Activated CD8-positive, alpha-beta T cell treated with anti-CD3 and anti-CD28 coated beads, Interleukin-2, amount 10 ng/mL, durations not matched to agents 7 days and 5 days (primary cell): ENCODE data around the gene GPR50. TPM values are rescaled to one million over a fixed set of nuclear protein-coding genes. Genes with fewer than 3 reads are reported as not detected.
A peak's percentile ranks its signal among the peaks of the same experiment; 100 is the strongest.

Source experiments
- ATAC-seq: fragments of 150-1000 bp; cut with Tn5 transposase; one replicate; pipeline ENCODE4 v1.10.0; 2021; ENCODE audit warnings: moderate library complexity
- CTCF ChIA-PET: fragments of 350-600 bp; sonication (Branson Sonifier 250); formaldehyde crosslinking; loops from one replicate; lab custom pipeline; 2021; ENCODE audit warnings: antibody characterized with exemption; lab: Charles Lee
- POLR2A ChIA-PET: fragments of 350-600 bp; sonication (Branson Sonifier 250); formaldehyde crosslinking; loops from one replicate; lab custom pipeline; 2021; ENCODE audit warnings: antibody characterized with exemption; lab: Charles Lee
- DNase-seq: peaks from one replicate; pipeline ENCODE4 v3.0.0-alpha.2; 2020
- H3K27ac Mint-ChIP-seq: one replicate; pipeline ENCODE4 v1.8.0; 2021; ENCODE audit warnings: mild to moderate bottlenecking, mixed read lengths
- H3K27me3 Mint-ChIP-seq: one replicate; pipeline ENCODE4 v1.8.0; 2021; ENCODE audit warnings: low read depth, mixed read lengths
- H3K36me3 Mint-ChIP-seq: one replicate; pipeline ENCODE4 v1.8.0; 2021; ENCODE audit warnings: low read depth, mixed read lengths
- H3K4me1 Mint-ChIP-seq: one replicate; pipeline ENCODE4 v1.8.0; 2021; ENCODE audit warnings: low read depth, mixed read lengths
- H3K4me3 Mint-ChIP-seq: one replicate; pipeline ENCODE4 v1.8.0; 2021; ENCODE audit warnings: mild to moderate bottlenecking, mixed read lengths
- H3K9me3 Mint-ChIP-seq: one replicate; pipeline ENCODE4 v1.8.0; 2022; ENCODE audit warnings: mixed read lengths; ENCODE audit not compliant: insufficient read depth
- total RNA-seq, 2 experiments: library from RNA; stranded (reverse); gene quantifications; one replicate each; pipeline ENCODE4 v1.2.3, GENCODE V29; 2021

GPR50 gene
- not detected for total RNA-seq

DNA sequence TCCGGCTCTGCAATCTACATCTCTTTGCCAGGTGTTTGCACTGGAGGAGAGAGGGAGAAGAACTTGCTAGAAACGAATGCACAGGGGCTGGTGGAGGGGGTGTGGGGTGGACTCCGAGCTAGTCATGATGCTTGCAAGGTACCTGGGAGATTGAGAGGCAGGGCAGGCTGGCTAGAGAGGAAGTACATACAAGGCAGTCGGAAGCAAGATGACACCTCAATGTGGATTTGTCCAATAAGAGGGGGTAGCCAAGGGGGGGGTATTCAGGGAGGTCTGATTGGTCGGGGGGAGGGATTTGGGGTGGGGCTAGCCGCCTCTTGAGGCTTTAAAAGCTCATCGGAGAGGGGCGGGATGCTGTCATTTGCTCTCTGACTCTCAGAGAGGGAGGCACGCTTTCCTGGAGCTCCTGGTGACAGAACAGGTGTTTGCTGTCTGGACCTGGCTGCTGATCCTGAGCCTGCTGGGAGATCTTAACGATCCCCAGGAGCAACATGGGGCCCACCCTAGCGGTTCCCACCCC is at the start of gene GPR50:
Gene GPR50 (plus strand): TSS at position 354 of the 520 bp plus-strand sequence. CDS start 138 bp downstream, at position 492.
- H3K9me3 Mint-ChIP-seq = no peaks in the 10 kb centered on the region
- peaks cover 6% of the 10 kb centered on the region for H3K4me1 Mint-ChIP-seq
- ChIA-PET POLR2A (interaction anchor here (0.5 to 0.6 kb wide), 2 partner anchors 217 to 240 kb away, joined by 3 read pairs; no protein-coding TSS in a partner anchor), CTCF (no interaction called here)
- H3K27me3 Mint-ChIP-seq = peaks cover 51% of the 10 kb centered on the region
- ATAC-seq = no peak
- H3K36me3 Mint-ChIP-seq = no peaks in the 10 kb centered on the region
- DNase-seq = no peak
- no peak within 1 kb of the TSS for H3K4me3 Mint-ChIP-seq
- no peak within 1 kb of the TSS for H3K27ac Mint-ChIP-seq

DNA sequence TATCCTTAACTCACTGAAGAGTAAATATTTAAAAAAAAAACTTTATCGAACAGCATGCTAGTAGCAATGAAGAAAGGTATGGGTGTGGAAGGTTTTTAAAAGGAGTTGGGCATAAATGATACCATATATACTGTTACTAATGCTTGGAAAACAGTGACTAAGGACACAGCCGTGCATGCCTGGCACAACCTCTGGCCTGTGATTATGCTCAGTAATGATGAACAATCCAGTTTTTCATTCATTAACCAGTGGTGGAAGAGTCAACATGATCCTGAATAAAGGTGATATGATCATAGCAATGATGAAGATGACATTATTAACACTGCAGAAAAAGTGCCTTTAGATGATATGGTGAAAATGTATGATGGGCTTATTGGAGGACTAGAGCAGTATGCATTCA is 43.9 kb upstream of the GPR50 start:
- Mint-ChIP-seq H3K4me1 (no peaks in the 10 kb centered on the region), H3K36me3 (no peaks in the 10 kb centered on the region), H3K9me3 (no peaks in the 10 kb centered on the region), H3K4me3 (no peak overlapping the region), H3K27me3 (no peaks in the 10 kb centered on the region), H3K27ac (no peak overlapping the region)
- POLR2A ChIA-PET = no interaction called here
- DNase-seq = no peak
- CTCF ChIA-PET = no interaction called here
- ATAC-seq = no peak

- ATAC-seq = peak; percentile 55
- H3K27me3 Mint-ChIP-seq = peaks cover 14% of the 10 kb centered on the region
- peak; percentile 41 for DNase-seq
- H3K9me3 Mint-ChIP-seq = no peaks in the 10 kb centered on the region
- H3K4me1 Mint-ChIP-seq = no peaks in the 10 kb centered on the region
- no peak overlapping the region for H3K4me3 Mint-ChIP-seq
- ChIA-PET POLR2A (no interaction called here), CTCF (interaction anchor here (1.4 to 4.0 kb wide), 3 partner anchors 209 to 529 kb away, joined by 4 to 14 read pairs (median 8); no protein-coding TSS in a partner anchor)
- no peak overlapping the region for H3K27ac Mint-ChIP-seq
- no peaks in the 10 kb centered on the region for H3K36me3 Mint-ChIP-seq
Measured at GRCh38 chrX:151151665-151152267, 24.6 kb upstream of the GPR50 start.

GRCh38 chrX:151153086-151153485 is 23.3 kb upstream of the GPR50 start:
- ATAC-seq = no peak
- Mint-ChIP-seq H3K27me3 (peaks cover 7% of the 10 kb centered on the region), H3K27ac (no peak overlapping the region), H3K4me1 (no peaks in the 10 kb centered on the region), H3K36me3 (no peaks in the 10 kb centered on the region), H3K9me3 (no peaks in the 10 kb centered on the region), H3K4me3 (no peak overlapping the region)
- ChIA-PET POLR2A (no interaction called here), CTCF (interaction anchor here (4.0 kb wide), 1 partner anchor 527 kb away, joined by 14 read pairs; no protein-coding TSS in a partner anchor)
- DNase-seq = no peak

GRCh38 chrX:151153667-151154066 is 22.7 kb upstream of the GPR50 start:
- POLR2A ChIA-PET = no interaction called here

GRCh38 chrX:151155234-151155633 is 21.1 kb upstream of the GPR50 start:
- Mint-ChIP-seq H3K4me3 (no peak overlapping the region), H3K9me3 (no peaks in the 10 kb centered on the region), H3K27ac (no peak overlapping the region), H3K27me3 (no peaks in the 10 kb centered on the region), H3K36me3 (no peaks in the 10 kb centered on the region), H3K4me1 (no peaks in the 10 kb centered on the region)
- DNase-seq = no peak
- ChIA-PET POLR2A (no interaction called here), CTCF (no interaction called here)
- no peak for ATAC-seq

More at GRCh38 chrX:151153667-151154066, 22.7 kb upstream of the GPR50 start:
- H3K9me3 Mint-ChIP-seq = no peaks in the 10 kb centered on the region
- CTCF ChIA-PET = interaction anchor here (1.0 kb wide), 1 partner anchor 527 kb away, joined by 3 read pairs; no protein-coding TSS in a partner anchor
- no peaks in the 10 kb centered on the region for H3K36me3 Mint-ChIP-seq
- H3K4me3 Mint-ChIP-seq = no peak overlapping the region
- H3K27me3 Mint-ChIP-seq = peaks cover 7% of the 10 kb centered on the region
- no peak overlapping the region for H3K27ac Mint-ChIP-seq
- no peak for DNase-seq
- no peak for ATAC-seq
- H3K4me1 Mint-ChIP-seq = no peaks in the 10 kb centered on the region

GRCh38 chrX:151161690-151162089 is 14.7 kb upstream of the GPR50 start:
- no peaks in the 10 kb centered on the region for H3K9me3 Mint-ChIP-seq
- peaks cover 6% of the 10 kb centered on the region for H3K27me3 Mint-ChIP-seq
- no peaks in the 10 kb centered on the region for H3K4me1 Mint-ChIP-seq
- H3K27ac Mint-ChIP-seq = no peak overlapping the region
- H3K36me3 Mint-ChIP-seq = no peaks in the 10 kb centered on the region
- CTCF ChIA-PET = no interaction called here
- ATAC-seq (no peak), DNase-seq (no peak)
- POLR2A ChIA-PET = no interaction called here
- no peak overlapping the region for H3K4me3 Mint-ChIP-seq

DNA sequence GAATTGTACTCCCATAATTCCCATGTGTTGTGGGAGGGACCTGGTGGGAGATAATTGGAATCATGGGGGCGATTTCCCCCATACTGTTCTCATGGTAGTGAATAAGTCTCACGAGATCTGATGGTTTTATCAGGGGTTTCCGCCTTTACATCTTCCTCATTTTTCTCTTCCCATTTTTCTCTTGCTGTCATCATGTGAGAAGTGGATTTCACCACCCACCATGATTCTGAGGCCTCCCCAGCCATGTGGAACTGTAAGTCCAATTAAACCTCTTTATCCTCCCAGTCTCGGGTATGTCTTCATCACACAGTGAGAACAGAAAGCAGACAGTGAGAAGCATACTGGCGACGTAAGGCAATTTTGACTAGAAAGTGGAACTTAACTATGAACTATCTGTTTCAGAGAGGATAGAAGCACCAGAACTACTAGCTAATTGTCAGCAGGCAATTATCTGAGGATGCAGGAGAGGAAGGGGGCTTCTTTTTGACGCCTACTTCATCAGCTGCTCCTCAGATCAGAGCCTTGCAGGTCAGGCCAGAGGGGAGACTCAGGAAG is 8.5 kb upstream of the GPR50 start:
- POLR2A ChIA-PET = no interaction called here
- H3K27ac Mint-ChIP-seq = no peak overlapping the region
- CTCF ChIA-PET = no interaction called here

GRCh38 chrX:151169783-151170182 is 6.6 kb upstream of the GPR50 start:
- DNase-seq (no peak), ATAC-seq (no peak)
- no peaks in the 10 kb centered on the region for H3K36me3 Mint-ChIP-seq
- H3K27me3 Mint-ChIP-seq = peaks cover 3% of the 10 kb centered on the region
- no peak overlapping the region for H3K27ac Mint-ChIP-seq
- H3K4me3 Mint-ChIP-seq = no peak overlapping the region
- CTCF ChIA-PET = no interaction called here
- H3K4me1 Mint-ChIP-seq = no peaks in the 10 kb centered on the region
- H3K9me3 Mint-ChIP-seq = no peaks in the 10 kb centered on the region
- POLR2A ChIA-PET = no interaction called here

More for the DNA sequence above, 8.5 kb upstream of the GPR50 start:
- no peak overlapping the region for H3K4me3 Mint-ChIP-seq
- DNase-seq (no peak), ATAC-seq (no peak)
- H3K36me3 Mint-ChIP-seq = no peaks in the 10 kb centered on the region
- peaks cover 6% of the 10 kb centered on the region for H3K27me3 Mint-ChIP-seq
- no peaks in the 10 kb centered on the region for H3K4me1 Mint-ChIP-seq
- no peaks in the 10 kb centered on the region for H3K9me3 Mint-ChIP-seq

GRCh38 chrX:151174581-151175282 is 1.7 kb upstream of the GPR50 start:
- peaks cover 6% of the 10 kb centered on the region for H3K4me1 Mint-ChIP-seq
- no peak for DNase-seq

GRCh38 chrX:151175283-151176062 is 911 bp upstream of the GPR50 start:
- no peak for ATAC-seq
- Mint-ChIP-seq H3K27ac (no peak overlapping the region), H3K4me3 (no peak overlapping the region), H3K4me1 (peaks cover 6% of the 10 kb centered on the region), H3K36me3 (no peaks in the 10 kb centered on the region), H3K9me3 (no peaks in the 10 kb centered on the region), H3K27me3 (peaks cover 43% of the 10 kb centered on the region)
- DNase-seq = no peak
- POLR2A ChIA-PET = no interaction called here
- CTCF ChIA-PET = no interaction called here

More at GRCh38 chrX:151174581-151175282, 1.7 kb upstream of the GPR50 start:
- no peaks in the 10 kb centered on the region for H3K36me3 Mint-ChIP-seq
- no peak overlapping the region for H3K4me3 Mint-ChIP-seq
- ATAC-seq = no peak
- no peaks in the 10 kb centered on the region for H3K9me3 Mint-ChIP-seq
- peaks cover 37% of the 10 kb centered on the region for H3K27me3 Mint-ChIP-seq
- H3K27ac Mint-ChIP-seq = no peak overlapping the region
- ChIA-PET POLR2A (no interaction called here), CTCF (no interaction called here)
